Chondrocyte (in vitro differentiated cells): ENCODE measurements around the gene SEC24C. TPM values are rescaled to one million over a fixed set of nuclear protein-coding genes. Genes with fewer than 3 reads are reported as not detected.
"Not testable (repeated sequence)": the region's sequence is repeated elsewhere in the genome, so short reads cannot be mapped to it uniquely, and the experiment has no call there.

Experiments
- DNase-seq: peaks from one replicate; pipeline ENCODE4 v3.0.0; 2021; ENCODE audit warnings: mixed read lengths, low spot score
- H3K27ac Mint-ChIP-seq: one replicate; pipeline ENCODE4 v1.8.0; 2021; ENCODE audit warnings: mild to moderate bottlenecking, moderate library complexity, mixed read lengths; ENCODE audit not compliant: unreplicated experiment
- H3K27me3 Mint-ChIP-seq: 2 replicates; pipeline ENCODE4 v1.8.0; 2021; ENCODE audit warnings: low read depth, mixed read lengths
- H3K36me3 Mint-ChIP-seq: 2 replicates; pipeline ENCODE4 v1.8.0; 2021; ENCODE audit warnings: low read depth, mixed read lengths
- H3K4me1 Mint-ChIP-seq: 2 replicates; pipeline ENCODE4 v1.8.0; 2021; ENCODE audit warnings: low read depth, mild to moderate bottlenecking, mixed read lengths
- H3K4me3 Mint-ChIP-seq: one replicate; pipeline ENCODE4 v1.8.0; 2021; ENCODE audit warnings: mild to moderate bottlenecking, moderate library complexity, mixed read lengths; ENCODE audit not compliant: unreplicated experiment
- H3K9me3 Mint-ChIP-seq: 2 replicates; pipeline ENCODE4 v1.8.0; 2021; ENCODE audit warnings: low read depth, mixed read lengths
- CTCF ChIP-seq: fragments of 200-600 bp; sonication (generic); IDR thresholded peaks from 2 replicates; pipeline ENCODE4 v1.5.0; 2021; ENCODE audit warnings: antibody characterized with exemption, mild to moderate bottlenecking, moderate library complexity
- long read RNA-seq: library from polyadenylated mRNA; stranded (forward); transcript quantifications from one replicate; pipeline ENCODE4 v2.0.0, GENCODE V29; 2021
- total RNA-seq: library from RNA; stranded (reverse); gene quantifications from 3 replicates; pipeline ENCODE4 v1.2.1, GENCODE V29; 2021

The SEC24C gene
- total RNA-seq: 54.0 to 69.1 TPM (median 55.6 TPM) in 3 replicates
- long read RNA-seq, full-length matches to known transcripts: 65 of 173 reads
- long read RNA-seq, partial matches to known transcripts: 77 of 173 reads
- long read RNA-seq, other reads (novel, unspliced or antisense): 31 of 173 reads

- peak within 1 kb of the TSS; percentile 100 for H3K27ac Mint-ChIP-seq
- peak; percentile 97 for DNase-seq
- H3K27me3 Mint-ChIP-seq: no peaks in the 10 kb centered on the region
- peaks cover 3% of the 10 kb centered on the region for H3K36me3 Mint-ChIP-seq
- H3K9me3 Mint-ChIP-seq: no peaks in the 10 kb centered on the region
- H3K4me3 Mint-ChIP-seq: peak within 1 kb of the TSS; percentile 96
- H3K4me1 Mint-ChIP-seq: peaks cover 34% of the 10 kb centered on the region
- TF ChIP-seq CTCF: no peak
Observed at GRCh38 chr10:73743905-73744663, at the start of gene SEC24C. Gene SEC24C (plus strand): TSS chr10:73744372. CDS start chr10:73746833, 2,461 bp downstream.

- H3K9me3 Mint-ChIP-seq, DNase-seq, H3K27me3 Mint-ChIP-seq, H3K36me3 Mint-ChIP-seq, H3K4me3 Mint-ChIP-seq, H3K27ac Mint-ChIP-seq, H3K4me1 Mint-ChIP-seq: not testable (repeated sequence)
Observed at GRCh38 chr10:73695302-73695701, 48.9 kb upstream of the SEC24C start.

- not testable (repeated sequence) for H3K27ac Mint-ChIP-seq, H3K27me3 Mint-ChIP-seq, H3K36me3 Mint-ChIP-seq, H3K9me3 Mint-ChIP-seq, H3K4me1 Mint-ChIP-seq, DNase-seq, H3K4me3 Mint-ChIP-seq
Observed at GRCh38 chr10:73697675-73698159, 46.5 kb upstream of the SEC24C start, which contains the start of gene AGAP5. Gene AGAP5 (minus strand): TSS chr10:73698109. CDS start chr10:73697755, 354 bp downstream.

GRCh38 chr10:73698819-73699218 is 45.4 kb upstream of the SEC24C start:
- H3K4me3 Mint-ChIP-seq, H3K27me3 Mint-ChIP-seq, H3K4me1 Mint-ChIP-seq, DNase-seq, H3K36me3 Mint-ChIP-seq, H3K9me3 Mint-ChIP-seq, H3K27ac Mint-ChIP-seq: not testable (repeated sequence)

- H3K36me3 Mint-ChIP-seq, H3K4me3 Mint-ChIP-seq: not testable (repeated sequence)
Observed at GRCh38 chr10:73703924-73704323, 40.2 kb upstream of the SEC24C start.

GRCh38 chr10:73705506-73706072 is 38.6 kb upstream of the SEC24C start:
- H3K27ac Mint-ChIP-seq, H3K36me3 Mint-ChIP-seq, H3K27me3 Mint-ChIP-seq, H3K9me3 Mint-ChIP-seq, DNase-seq, H3K4me3 Mint-ChIP-seq, H3K4me1 Mint-ChIP-seq: not testable (repeated sequence)

More at GRCh38 chr10:73703924-73704323, 40.2 kb upstream of the SEC24C start:
- not testable (repeated sequence) for H3K27me3 Mint-ChIP-seq, H3K4me1 Mint-ChIP-seq, H3K9me3 Mint-ChIP-seq, H3K27ac Mint-ChIP-seq, DNase-seq

- not testable (repeated sequence) for H3K4me1 Mint-ChIP-seq, H3K36me3 Mint-ChIP-seq, H3K4me3 Mint-ChIP-seq, H3K27ac Mint-ChIP-seq, H3K9me3 Mint-ChIP-seq, DNase-seq, H3K27me3 Mint-ChIP-seq
Observed at GRCh38 chr10:73706488-73706887, 37.7 kb upstream of the SEC24C start.

GRCh38 chr10:73707628-73708027 is 36.5 kb upstream of the SEC24C start:
- H3K27me3 Mint-ChIP-seq, H3K9me3 Mint-ChIP-seq, H3K27ac Mint-ChIP-seq, DNase-seq, H3K4me1 Mint-ChIP-seq, H3K36me3 Mint-ChIP-seq, H3K4me3 Mint-ChIP-seq: not testable (repeated sequence)

- H3K36me3 Mint-ChIP-seq, H3K9me3 Mint-ChIP-seq, H3K4me3 Mint-ChIP-seq, H3K4me1 Mint-ChIP-seq, H3K27ac Mint-ChIP-seq, DNase-seq, H3K27me3 Mint-ChIP-seq: not testable (repeated sequence)
Observed at GRCh38 chr10:73708122-73708521, 36.0 kb upstream of the SEC24C start.

GRCh38 chr10:73711683-73712082 is 32.5 kb upstream of the SEC24C start:
- not testable (repeated sequence) for H3K9me3 Mint-ChIP-seq, H3K4me3 Mint-ChIP-seq, DNase-seq, H3K27ac Mint-ChIP-seq, H3K36me3 Mint-ChIP-seq, H3K27me3 Mint-ChIP-seq, H3K4me1 Mint-ChIP-seq

GRCh38 chr10:73713912-73714311 is 30.3 kb upstream of the SEC24C start:
- not testable (repeated sequence) for DNase-seq, H3K27me3 Mint-ChIP-seq, H3K27ac Mint-ChIP-seq

GRCh38 chr10:73714483-73714882 is 29.7 kb upstream of the SEC24C start:
- H3K4me1 Mint-ChIP-seq, DNase-seq, H3K27ac Mint-ChIP-seq, H3K9me3 Mint-ChIP-seq, H3K4me3 Mint-ChIP-seq, H3K27me3 Mint-ChIP-seq: not testable (repeated sequence)
- peaks cover 24% of the 10 kb centered on the region for H3K36me3 Mint-ChIP-seq

More at GRCh38 chr10:73713912-73714311, 30.3 kb upstream of the SEC24C start:
- not testable (repeated sequence) for H3K4me3 Mint-ChIP-seq, H3K9me3 Mint-ChIP-seq, H3K4me1 Mint-ChIP-seq
- peaks cover 20% of the 10 kb centered on the region for H3K36me3 Mint-ChIP-seq
